ENCODE data around the gene TBATA.

DNA sequence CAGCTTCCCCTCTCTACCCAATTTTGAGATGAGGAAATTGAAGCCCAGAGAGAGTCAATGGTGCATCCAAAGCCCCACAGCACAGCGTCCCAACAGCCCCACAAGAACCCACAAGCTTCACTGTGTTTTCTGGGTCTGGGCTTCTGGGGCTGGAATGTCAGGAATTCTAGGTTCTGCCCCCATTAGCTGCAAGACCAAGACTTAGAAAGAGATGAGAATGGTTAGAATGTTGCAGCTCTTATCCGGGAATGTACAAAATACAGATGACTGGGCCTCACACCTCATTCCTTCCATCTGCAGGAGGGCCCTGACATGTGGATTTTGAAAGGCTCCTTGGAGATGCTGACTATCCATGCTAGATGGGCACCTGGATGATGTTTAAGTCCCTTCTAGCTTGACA lies 24.5 kb upstream of the TBATA start:
- TF ChIP-seq POLR2A (IDR thresholded peaks at IDR 0.05), result no peak
- TF ChIP-seq, protein P1, sequence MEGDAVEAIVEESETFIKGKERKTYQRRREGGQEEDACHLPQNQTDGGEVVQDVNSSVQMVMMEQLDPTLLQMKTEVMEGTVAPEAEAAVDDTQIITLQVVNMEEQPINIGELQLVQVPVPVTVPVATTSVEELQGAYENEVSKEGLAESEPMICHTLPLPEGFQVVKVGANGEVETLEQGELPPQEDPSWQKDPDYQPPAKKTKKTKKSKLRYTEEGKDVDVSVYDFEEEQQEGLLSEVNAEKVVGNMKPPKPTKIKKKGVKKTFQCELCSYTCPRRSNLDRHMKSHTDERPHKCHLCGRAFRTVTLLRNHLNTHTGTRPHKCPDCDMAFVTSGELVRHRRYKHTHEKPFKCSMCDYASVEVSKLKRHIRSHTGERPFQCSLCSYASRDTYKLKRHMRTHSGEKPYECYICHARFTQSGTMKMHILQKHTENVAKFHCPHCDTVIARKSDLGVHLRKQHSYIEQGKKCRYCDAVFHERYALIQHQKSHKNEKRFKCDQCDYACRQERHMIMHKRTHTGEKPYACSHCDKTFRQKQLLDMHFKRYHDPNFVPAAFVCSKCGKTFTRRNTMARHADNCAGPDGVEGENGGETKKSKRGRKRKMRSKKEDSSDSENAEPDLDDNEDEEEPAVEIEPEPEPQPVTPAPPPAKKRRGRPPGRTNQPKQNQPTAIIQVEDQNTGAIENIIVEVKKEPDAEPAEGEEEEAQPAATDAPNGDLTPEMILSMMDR (IDR thresholded peaks at IDR 0.05), result no peak

Measured in uterus (tissue), 2 donors.